ENCODE data around the gene HNF1A.

HNF1A gene

DNA sequence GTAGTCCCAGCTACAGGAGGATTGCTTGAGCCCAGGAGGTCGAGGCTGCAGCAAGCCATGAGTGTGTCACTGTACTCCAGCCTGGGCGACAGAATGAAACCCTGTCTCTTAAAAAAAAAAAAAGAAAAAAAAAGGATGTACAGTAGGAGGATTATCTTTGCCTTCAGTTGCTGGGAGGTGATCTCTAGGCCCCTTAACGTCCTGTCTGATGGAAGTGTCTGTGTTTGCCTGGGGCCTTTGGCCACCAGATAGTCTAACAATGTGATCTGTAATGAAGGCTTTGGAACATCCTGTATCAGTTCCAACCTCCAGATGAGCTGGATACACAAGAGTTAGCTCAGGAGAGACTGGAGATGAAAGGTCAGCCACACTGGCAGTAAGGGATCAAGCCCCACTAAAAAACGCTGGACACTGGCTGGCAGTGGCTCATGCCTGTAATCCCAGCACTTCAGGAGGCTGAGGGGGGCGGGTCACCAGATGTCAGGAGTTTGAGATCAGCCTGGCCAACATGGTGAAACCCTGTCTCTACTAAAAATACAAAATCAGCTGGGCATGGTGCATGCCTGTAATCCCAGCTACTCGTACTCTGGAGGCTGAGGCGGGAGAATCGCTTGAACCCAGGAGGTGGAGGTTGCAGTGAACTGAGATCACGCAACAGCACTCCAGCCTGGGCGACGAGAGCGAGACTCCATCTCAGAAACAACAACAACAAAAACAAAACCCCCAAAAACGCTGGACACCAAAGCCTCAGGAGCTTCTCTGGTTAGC is 19.0 kb upstream of the HNF1A start:
- DNase-seq (ENCODE audit: low read depth, low spot score) = no peak

DNA sequence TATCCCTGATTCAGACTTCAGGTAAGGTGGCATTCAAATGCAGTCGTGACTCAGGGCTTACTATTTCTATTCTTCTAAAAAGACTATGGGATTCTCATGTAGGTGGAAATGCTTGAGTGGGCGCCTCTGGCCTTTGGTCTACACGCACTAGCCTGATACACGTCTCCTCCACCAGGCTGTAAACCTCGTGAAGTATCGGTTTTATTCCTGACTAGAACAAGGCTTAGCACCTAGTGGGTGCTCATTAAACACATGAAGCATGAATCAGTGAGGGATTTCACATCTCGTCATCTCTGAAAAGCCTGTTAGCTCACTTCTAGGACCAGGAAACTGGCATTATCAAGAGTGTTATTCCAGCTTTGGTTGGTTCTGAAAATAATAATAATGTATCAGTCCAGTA is 17.7 kb upstream of the HNF1A start:
- no peak for DNase-seq (ENCODE audit: low read depth, low spot score)

DNA sequence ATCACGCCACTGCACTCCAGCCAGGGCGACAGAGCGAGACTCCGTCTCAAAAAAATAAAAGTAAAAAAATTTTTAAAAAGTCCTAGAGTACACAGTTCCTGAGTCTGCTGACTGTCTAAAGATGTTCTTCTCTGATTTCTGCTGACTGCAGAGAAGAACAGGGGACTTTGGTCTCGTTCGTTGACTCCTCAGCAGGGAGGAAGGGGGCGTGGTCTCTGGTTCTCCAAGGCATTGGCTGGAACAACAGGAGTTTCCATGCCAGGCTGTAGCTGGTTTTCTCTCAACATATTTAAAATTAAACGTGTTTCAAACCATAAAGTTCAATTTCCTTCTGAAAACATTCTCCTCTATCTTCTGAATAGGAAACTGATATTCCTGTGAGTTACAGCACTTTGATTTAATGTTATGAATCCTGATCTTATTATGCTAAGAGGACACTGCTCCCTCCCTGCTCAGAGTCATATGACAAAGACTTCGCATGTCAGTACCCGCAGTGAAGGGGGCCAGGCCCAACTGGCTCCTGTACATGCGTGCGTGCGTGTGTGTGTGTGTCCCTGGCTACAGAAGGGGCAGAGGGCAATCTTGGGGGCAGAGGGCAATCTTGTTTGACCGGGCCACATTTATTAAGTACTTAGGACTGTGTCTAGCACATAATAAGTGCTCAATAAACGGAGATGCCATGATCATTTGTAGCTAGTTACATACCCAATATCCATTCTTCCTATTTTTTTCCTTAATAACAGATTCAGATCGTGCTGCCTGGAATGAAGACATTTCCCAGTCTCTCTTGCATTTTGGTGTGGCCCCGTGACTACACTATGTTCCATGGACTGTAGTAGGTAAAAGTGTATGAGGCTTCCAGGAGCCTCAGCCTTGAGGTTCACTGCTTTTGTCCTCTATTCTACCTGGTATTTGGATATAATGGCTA is 16.5 kb upstream of the HNF1A start:
- DNase-seq (ENCODE audit: low read depth, low spot score) = no peak

DNA sequence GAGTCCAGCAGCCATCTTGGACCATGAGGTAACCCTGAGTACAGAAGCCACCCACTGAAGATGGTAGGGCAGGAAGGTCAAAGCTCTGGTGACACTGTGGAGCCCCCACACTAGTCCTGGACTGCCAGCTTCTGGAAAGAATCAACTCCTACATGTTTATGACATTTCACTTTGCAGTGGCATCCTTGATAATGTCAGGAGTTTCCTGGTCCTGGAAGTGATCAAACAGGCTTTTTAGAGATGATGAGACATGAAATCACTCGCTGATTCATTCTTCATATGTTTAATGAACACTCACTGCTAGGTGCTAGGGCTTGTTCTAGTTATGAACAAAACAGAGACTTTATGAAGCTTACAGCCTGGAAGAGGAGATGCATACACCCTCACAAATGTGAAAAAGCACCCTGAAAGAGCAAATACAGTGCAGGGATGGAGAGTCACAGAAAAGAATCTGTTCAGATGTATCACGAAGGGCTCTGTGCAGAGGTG is 15.8 kb upstream of the HNF1A start:
- no peak for DNase-seq (ENCODE audit: low read depth, low spot score)

DNA sequence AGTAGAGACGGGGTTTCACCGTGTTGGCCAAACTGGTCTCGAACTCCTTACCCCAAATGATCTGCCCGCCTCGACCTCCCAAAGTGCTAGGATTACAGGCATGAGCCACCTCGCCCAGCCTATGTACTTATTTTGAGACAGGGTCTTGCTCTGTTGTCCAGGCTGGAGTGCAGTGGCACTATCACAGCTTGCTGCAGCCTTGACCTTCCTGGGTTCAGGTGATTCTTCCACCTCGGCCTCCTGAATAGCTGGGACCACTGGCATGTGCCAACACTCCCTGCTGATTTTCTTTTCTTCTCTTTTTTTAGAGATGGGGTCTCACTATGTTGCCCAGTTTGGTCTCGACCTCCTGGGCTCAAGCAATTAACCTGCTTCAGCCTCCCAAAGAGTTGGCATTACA is 14.0 kb upstream of the HNF1A start:
- no peak for DNase-seq (ENCODE audit: low read depth, low spot score)

DNA sequence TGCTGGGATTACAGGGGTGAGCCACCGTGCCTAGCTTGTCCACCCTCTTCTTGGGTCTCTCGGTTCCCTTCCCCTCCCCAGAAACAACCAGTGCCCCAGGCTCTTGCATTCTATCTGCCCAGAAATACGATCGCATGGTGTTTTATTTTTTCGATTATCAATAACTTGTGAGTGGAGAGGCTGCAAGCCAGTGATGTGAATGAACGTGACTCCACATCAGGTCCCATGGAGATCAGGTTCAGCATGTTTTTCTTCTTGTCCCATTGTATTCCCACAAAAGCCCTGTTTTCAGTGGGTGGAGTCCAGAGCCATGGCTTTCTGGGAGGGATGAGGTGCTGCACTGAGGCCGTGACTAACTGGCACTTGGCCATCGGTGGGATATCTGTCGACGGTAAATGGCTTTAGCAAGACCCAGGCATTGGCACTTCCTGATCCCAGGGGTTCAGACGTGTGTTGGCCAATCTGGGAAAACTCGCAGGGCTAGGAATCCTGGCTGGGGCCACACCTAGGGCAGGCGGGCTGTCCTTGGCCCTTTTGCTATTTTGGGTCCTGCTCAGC is 12.7 kb upstream of the HNF1A start:
- DNase-seq (ENCODE audit: low read depth, low spot score) = no peak

DNA sequence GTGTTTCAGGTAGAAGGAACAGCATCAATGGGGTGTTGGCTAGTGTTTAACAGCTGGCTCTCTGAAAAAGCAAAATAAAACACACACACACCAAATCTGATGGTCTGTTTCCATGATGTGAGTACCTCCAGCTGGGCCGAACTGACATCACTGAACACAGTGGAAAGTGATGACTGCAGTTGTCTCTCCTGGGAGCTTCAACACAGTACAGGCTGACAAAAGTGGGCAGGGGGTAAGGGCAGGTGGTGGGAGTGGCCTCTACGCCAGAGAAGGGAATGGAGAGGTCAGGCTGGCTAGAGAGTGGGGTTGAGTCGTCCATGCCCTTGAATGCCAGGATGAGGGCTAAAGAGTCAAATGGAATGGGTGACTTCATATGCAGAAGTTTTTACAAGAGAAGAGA is 8.0 kb upstream of the HNF1A start:
- DNase-seq (ENCODE audit: low read depth, low spot score) = no peak

DNA sequence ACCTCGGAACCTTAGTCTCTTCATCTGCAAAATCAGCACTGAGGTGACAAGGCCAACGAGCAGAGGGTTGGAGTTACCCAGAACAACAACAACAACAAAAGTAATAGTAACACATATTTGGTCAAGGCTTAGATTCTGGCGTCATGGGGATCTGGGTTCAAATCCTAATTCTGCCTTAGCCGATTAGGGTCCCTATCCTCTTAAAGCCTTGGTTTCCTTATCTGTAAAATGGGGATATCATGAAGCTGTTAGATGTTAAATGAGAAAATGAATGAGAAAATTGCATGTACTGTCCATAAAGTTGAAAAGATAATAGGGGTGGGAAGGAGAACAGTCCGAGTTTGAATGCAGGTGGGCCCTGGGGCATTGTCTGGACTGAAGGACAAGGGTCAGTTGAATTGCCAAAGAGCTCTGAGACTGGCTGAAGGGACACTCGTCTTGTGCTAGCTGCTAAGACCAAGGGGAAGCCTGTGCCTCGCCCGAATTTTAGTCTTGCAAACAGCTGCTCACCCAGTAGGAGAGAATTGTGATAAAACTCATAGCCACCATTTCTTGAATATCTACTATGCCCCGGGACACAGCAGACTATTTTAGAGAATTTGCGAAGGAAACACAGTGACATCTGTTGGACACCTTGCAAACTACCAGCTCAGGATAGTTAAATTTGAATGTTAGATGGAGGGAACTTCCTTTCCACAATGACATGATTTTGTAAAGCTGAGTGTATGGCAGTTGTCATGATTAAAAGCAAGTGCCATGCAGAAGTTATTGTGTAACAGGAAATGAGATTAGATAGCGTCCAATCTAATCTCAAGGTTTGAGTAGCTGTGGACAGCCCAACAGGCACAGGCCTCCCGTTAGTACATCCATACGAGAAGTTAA is 6.8 kb upstream of the HNF1A start:
- DNase-seq (ENCODE audit: low read depth, low spot score) = no peak

DNA sequence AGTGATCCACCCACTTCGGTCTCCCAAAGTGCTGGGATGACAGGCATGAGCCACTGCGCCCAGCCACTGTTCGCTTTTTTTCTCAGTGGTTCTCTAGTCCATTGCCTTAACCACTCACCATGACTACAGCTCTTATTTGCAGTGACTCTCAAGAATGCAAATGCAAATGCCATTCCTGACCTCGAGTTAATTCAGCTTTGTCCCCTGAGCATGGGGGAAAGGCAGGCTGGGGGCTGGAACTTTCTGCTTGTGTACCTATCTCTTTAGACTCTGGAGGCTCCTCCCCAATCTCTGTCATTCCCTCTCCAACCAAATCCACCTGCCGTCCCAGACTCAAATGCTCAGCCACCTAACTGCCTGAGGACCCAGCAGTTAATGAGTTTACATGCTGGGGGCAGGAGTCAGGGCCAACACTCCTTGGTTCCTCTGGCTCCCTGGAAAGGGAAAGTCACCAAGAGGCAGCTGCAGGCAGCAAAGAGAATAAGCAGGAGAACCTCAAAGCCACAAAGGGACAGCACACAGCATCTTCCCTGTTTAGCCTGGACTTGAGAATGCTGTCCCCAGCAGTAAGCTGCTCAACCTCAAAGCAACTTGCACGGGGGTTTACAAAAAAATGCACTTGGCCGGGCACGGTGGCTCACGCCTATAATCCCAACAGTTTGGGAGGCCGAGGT is 5.3 kb upstream of the HNF1A start:
- peak; percentile 87 for DNase-seq (ENCODE audit: low read depth, low spot score)

DNA sequence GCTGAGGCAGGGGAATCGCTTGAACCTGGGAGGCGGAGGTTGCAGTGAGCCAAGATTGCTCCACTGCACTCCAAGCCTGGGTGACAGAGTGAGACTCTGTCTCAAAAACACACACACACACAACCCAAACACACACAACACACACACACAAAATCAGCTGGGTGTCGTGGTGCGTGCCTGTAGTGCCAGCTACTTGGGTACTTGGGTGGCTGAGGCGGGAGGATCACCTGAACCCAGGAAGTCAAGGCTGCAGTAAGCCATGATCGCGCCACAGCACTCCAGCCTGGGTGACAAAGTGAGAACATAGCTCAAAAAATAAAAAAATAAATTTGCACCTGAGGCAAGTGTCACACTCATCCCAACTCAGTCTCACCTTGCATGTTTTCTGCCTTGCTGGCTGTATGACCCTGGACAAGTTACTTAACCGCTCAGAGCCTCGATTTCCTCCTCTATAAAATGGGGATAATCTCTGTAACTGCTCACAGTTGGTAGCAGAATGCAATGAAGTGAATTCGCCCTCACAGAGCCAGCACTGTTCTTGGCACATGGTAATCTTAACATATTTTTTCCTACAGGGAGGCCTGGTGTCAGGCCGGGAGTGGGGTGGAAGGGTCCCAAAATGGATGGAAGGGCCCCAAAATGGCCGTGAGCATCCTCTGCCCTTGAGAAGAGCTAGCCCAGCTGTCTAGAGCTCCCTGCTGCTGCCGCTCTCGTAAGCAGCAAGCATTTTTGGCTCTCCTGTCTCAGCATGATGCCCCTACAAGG is 630 bp upstream of the HNF1A start:
- DNase-seq (ENCODE audit: low read depth, low spot score) = no peak

DNA sequence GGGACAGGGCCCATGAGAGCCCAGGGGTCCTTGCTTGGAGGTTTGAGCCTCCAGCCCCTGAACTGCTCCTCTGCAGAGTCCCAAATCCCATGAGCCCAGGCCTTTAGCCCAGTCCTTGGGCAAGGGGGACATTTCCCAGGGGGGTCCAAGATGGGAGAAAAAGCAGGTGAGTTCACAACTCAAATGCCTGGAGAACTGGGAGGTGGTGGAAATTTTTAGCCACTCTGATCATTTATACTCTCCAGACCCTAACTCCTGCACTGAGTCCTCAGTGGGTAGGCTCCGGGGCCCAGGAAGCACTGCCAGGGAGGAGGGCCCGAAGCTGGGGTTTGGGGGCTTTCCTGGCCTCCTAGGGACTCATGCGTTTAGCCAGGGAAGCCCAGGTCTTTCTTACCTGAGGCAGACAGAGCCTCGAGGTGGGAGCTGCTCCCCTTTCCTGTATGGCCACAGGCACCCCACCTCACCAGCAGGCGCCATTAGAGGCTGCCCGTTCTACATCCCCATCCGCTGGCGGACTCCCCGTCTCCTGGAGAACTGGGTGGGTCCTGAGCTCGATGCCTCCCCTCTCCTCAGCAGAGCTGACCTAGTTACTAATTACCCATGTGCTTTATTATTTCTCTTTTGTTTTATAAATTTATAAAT is 998 bp downstream of the HNF1A start:
- no peak for DNase-seq (ENCODE audit: low read depth, low spot score)

DNA sequence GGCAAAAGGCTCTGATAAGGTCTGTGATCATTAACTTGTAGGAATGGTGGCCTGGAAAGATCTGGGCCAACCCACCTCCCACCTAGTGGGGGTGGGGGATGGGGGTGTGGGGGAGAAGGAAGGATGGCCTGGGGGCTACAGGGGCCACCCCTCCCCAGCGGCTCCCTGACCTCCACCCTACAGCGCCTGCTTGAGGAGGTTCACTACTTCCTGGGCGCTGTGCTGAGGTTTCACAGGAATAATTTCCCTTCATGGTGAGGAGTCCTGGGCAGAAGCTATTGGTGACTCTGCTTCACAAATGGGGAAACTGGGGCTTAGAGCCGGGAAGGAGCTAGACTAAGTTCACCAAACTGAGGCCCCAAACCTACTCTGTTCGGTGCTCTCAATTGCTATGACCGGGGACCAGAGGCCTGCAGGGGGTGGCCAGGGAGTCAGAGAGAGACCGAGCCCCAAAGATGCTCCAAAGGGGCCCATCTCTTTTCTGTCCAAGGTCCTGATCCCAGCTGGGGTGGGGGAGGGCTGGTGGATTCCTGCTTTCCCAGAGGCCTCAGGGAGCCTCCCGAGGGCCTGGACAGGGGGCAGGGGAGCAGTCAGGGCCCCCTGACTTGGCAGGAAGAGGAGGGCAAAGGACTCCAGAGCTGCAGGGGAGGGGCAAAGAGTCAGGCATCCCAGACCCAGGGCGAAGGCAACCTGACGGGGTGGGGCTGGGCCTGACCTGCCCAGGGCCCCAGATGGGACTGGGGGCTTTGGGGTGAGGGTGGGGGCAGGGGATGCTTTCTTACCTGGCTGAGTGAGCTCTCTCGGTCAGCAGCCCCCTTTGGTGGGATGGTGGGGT is 1.7 kb downstream of the HNF1A start:
- no peak for DNase-seq (ENCODE audit: low read depth, low spot score)

DNA sequence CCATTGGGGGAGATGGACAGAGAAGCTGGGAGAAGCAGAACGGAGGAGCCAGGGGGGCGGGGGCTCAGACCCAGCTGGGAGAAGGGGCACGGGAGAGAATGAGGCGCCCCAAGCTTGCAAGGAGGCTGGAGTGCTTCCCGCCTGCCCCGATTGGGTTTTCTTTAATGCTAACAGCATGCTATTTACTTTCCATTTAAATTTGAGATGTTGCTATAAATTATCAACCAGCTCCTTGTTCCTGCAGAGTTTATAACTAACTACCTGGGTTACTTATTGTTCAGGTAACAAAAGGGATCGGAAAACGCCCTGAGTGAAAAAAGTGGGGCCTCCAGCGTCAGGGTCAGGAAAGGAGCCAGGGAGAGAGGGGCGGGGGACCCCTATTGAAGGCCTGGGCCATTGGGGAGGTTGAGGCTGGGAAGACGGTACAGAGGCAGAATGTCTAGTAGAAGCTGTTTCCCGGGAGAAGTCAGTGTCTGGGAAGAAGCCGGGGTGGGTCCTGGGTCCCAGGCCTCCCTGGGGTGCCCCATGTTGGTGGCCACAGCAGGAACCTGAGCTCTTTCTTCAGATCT is 2.5 kb downstream of the HNF1A start:
- no peak for DNase-seq (ENCODE audit: low read depth, low spot score)

DNA sequence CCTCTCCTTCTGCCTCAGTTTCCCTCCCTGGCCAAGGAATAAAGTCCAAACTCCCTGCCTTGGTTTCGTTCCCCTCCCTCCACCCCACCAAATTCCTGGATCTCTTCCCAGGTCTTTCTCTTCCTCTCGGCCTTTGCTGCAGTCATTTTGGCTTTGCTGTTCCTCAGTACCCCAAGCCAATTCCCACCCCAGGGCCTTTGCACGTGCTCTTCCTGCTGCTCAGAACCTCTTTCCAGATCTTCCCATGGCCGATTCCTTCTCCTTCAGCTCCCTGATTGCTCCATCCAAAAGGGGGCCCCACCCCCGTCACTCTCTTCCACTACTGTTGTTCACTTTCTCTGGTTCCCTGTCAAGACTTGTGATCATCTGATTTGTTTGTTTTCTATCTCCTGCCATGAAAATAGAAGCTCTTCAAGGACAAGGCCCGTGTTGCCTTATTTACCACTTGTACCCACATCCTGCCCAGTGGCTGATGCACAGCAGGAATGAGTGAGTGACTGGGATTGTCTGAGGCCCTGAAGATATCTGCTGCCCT is 3.1 kb downstream of the HNF1A start:
- no peak for DNase-seq (ENCODE audit: low read depth, low spot score)

DNA sequence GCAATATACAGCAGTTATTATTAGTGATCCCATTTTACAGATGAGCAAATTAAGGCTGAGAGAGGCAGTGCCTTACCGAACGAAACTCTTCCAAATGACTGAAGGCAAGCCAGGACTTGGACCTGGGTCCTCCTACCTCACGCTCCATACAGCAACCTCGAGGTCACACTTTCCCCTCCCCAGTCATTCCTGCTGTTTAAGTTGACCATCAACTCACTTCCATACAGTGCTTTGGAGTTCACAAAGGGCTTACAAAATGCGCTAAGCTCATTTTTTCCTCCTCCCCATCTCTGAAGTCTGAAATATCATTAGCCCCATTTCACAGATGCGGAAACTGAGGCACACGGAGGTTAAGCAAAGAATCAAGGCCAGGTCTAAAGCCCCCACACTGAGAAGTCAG is 4.3 kb downstream of the HNF1A start:
- DNase-seq (ENCODE audit: low read depth, low spot score) = no peak

DNA sequence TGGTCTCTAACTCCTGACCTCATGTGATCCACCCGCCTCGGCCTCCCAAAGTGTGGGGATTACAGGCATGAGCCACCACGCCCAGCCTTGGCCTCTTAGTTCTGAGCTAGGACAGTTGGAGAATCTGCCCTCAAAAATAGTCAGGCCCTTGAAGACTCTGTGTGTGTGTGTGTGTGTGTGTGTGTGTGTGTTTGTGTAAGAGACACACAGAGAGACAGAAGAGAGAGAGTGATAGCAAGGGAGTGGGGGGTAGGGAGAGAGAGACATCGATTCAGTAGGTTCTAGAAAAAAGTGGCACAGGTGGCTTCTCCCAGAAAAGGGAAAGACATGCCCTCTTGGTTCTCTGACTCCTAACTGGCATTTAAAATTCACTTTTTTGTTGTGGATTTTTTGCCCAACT is 5.4 kb downstream of the HNF1A start:
- DNase-seq (ENCODE audit: low read depth, low spot score) = no peak

DNA sequence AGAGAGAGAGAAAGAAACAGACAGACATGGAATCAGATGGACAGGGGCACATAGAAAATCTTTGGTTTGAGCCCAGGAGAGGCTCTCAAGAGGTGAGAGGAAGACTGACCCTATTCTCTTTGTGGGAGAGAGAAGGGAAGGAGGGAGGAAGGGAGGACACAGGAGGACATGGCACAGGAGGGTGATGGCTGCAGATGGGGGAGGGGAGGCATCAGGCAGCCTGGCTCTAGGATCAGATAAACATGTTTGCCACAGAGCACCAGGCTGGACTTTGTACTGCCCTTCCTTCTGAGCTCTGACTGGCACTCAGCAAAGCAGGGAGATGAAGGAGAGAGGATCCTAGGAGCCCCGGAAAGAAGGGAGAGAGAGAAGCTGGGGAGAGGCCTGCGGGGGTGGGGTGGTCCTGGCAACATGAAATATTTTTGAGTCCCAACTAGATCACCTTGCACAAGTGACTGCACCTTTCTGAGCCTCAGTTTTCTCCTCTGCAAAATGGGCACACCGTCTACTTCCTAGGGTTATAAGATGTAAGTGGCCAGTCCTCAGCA is 6.1 kb downstream of the HNF1A start:
- DNase-seq (ENCODE audit: low read depth, low spot score) = no peak

DNA sequence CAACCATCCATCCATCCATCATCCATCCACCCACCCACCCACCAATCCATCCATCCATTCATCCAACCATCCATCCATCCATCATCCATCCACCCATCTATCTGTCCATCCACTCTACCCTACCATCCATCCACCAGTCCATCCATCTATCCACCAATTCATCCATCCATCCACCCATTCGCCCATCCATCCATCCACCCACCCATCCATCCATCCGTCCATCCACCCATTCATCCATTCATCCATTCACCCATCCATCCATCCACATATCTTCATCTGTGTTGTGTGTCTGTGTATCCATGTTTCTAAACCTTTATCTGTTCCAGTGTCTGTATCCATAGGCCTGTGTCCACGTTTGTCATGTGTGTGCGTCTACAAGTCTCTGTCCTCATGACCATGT is 9.9 kb downstream of the HNF1A start:
- DNase-seq (ENCODE audit: low read depth, low spot score) = no peak
